Heart left ventricle (tissue), 16 donors: ENCODE data around the gene MRPS15. TPM values are rescaled to one million over a fixed set of nuclear protein-coding genes. Genes with fewer than 3 reads are reported as not detected.
"Not testable (repeated sequence)": the region's sequence is repeated elsewhere in the genome, so short reads cannot be mapped to it uniquely, and the experiment has no call there.

ENCODE experiments used
- ATAC-seq, 4 donors: fragments of 200-7000 bp; cut with Tn5 transposase; one replicate each; pipeline ENCODE4 v1.9.1; 2020 to 2022; ENCODE audit warnings: moderate library complexity in 4 of 4, mild to moderate bottlenecking in 3 of 4, moderate number of reproducible peaks in 1 of 4
- DNase-seq, 5 donors: peaks; one replicate each; pipeline ENCODE4 v3.0.0-alpha.2; 2020
- H3K27ac ChIP-seq, 12 donors: fragments of 200-600 bp; sonication (generic) in 4 of 12; one replicate each; pipeline versions ENCODE4 v1.5.0 to v1.8.0; 2016 to 2022; ENCODE audit warnings: mild to moderate bottlenecking in 2 of 12
- H3K27me3 ChIP-seq, 9 donors: fragments of 200-600 bp; sonication (generic) in 2 of 9; one replicate each; pipeline versions ENCODE4 v1.5.1 to v1.8.0; 2016 to 2022; ENCODE audit warnings: mild to moderate bottlenecking in 3 of 9
- H3K36me3 ChIP-seq, 9 donors: fragments of 200-600 bp; sonication (generic) in 2 of 9; one replicate each; pipeline versions ENCODE4 v1.5.0 to v1.8.0; 2018 to 2022; ENCODE audit warnings: mild to moderate bottlenecking in 2 of 9
- H3K4me1 ChIP-seq, 12 donors: fragments of 200-600 bp; sonication (generic) in 4 of 12; one replicate each; pipeline versions ENCODE4 v1.5.0 to v1.8.0; 2016 to 2022; ENCODE audit warnings: mild to moderate bottlenecking in 3 of 12
- H3K4me3 ChIP-seq, 12 donors: fragments of 200-600 bp; sonication (generic) in 4 of 12; one replicate each; pipeline versions ENCODE4 v1.5.0 to v1.8.0; 2017 to 2022; ENCODE audit warnings: mild to moderate bottlenecking in 9 of 12, moderate library complexity in 4 of 12
- H3K9me3 ChIP-seq, 12 donors: fragments of 200-600 bp; sonication (generic) in 4 of 12; one replicate each; pipeline versions ENCODE4 v1.5.0 to v1.8.0; 2016 to 2022; ENCODE audit warnings: mild to moderate bottlenecking in 1 of 12
- CTCF ChIP-seq, 12 donors: fragments of 200-600 bp; sonication (generic) in 4 of 12; IDR thresholded peaks; one replicate each; pipeline versions ENCODE4 v1.5.0 to v1.8.0; 2018 to 2022; ENCODE audit warnings: antibody characterized with exemption in 12 of 12, mild to moderate bottlenecking in 5 of 12
- POLR2A ChIP-seq, 2 donors: fragments of 450-650 bp; IDR thresholded peaks; one replicate each; pipeline ENCODE4 v1.6.1; 2017; ENCODE audit warnings: antibody characterized with exemption in 2 of 2, mild to moderate bottlenecking in 2 of 2, moderate library complexity in 2 of 2
- WGBS, 4 donors: extraction: QIAGEN DNeasy Blood & Tissue Kit in 2 of 4; methylation state at CpG; one replicate each; pipeline versions ENCODE4 v1.1.5 to v1.1.7; 2013 to 2018; 5-methylcytosine and 5-hydroxymethylcytosine counted together
- intact Hi-C, 10 donors: fragments of 100-400 bp; cut with DNase I; formaldehyde crosslinking; loops; one replicate each; pipeline versions ENCODE4 v1.11.1 to v1.14.2; 2022
- long read RNA-seq, 3 donors: library from polyadenylated mRNA; unstranded; transcript quantifications; one replicate each; pipeline ENCODE4 v2.0.0, GENCODE V29; 2020 to 2021
- polyA plus RNA-seq, 2 donors: library from polyadenylated mRNA; stranded (reverse); fragments of 200-250 nt; gene quantifications; one replicate each; pipeline ENCODE4 v1.2.3, GENCODE V29; 2013
- total RNA-seq, 9 donors: library from RNA; depleted of rRNA in 2 of 9; stranded (reverse); fragments of >200 nt in 2 of 9; fragmentation: NEBNext Ultra II Directional in 3 of 9; extraction: Animal tissue kit (Norgen Biotek cat#: 25700) in 3 of 9; gene quantifications; one replicate each; pipeline versions ENCODE4 v1.1.0 to v1.2.4, GENCODE V29; 2016 to 2023
- donor health status: ischemic (EF 13 %, LVEDD 7.1; RV severe dilation, severe dysfunction).
- donor health status: healthy with polysubstance abuse.
- donor health status: DM: no; HTN: yes; CAD: no.
- donor health status: DM: no; HTN: no; CAD: no.
- donor health status: ischemic (EF 25% LVEDD 6.9; RV normal size, moderate dysfunction).
- donor health status: ischemic (EF 25% LVEDD 5.7; RV mildly dilated, moderate dysfunction).
- donor health status: healthy.
- donor health status: DM: yes; HTN: yes; CAD: no.
- donor health status: ischemic (EF 35%, LVEDD 5.7; RV mildly dilated, moderate dysfunction).
- donor health status: nonischemic (EF 11% LVEDD 7.7; RV severe dilation, severe dysfunction).
- donor health status: DM: yes; HTN: yes; CAD: no.
- donor health status: PGD.
- donor health status: ischemic (EF 29% LVEDD 5.4; RV normal size, mild dysfunction).
- donor health status: nonischemic (EF 23%, LVEDD 6.1; RV moderate dilation, normal function).

MRPS15 gene
- total RNA-seq (100 to 1,000 TPM in 5 of 9 donors, 10 to 100 TPM in 4; 83.5 to 137 (median 108) TPM), polyA plus RNA-seq (100 to 1,000 TPM; 130 to 396 TPM)
- long read RNA-seq, donor 1, transcript MRPS15-201 (8 exons, 1,006 nt), result major isoform, 59 of 68 reads
- long read RNA-seq, donor 1, partial matches to known transcripts, result 1 of 68 reads
- long read RNA-seq, donor 1, other reads (novel, unspliced or antisense), result 5 of 68 reads
- long read RNA-seq, donor 2, transcript MRPS15-201 (8 exons, 1,006 nt), result major isoform, 75 of 78 reads
- long read RNA-seq, donor 2, partial matches to known transcripts, result 0 of 78 reads
- long read RNA-seq, donor 2, other reads (novel, unspliced or antisense), result 3 of 78 reads
- long read RNA-seq, donor 3, transcript MRPS15-201 (8 exons, 1,006 nt), result major isoform, 44 of 49 reads
- long read RNA-seq, donor 3, partial matches to known transcripts, result 2 of 49 reads
- long read RNA-seq, donor 3, other reads (novel, unspliced or antisense), result 2 of 49 reads

GRCh38 chr1:36463803-36464604, at the start of gene MRPS15:
MRPS15 (minus strand) TSS chr1:36464384; CDS start chr1:36464275, 109 bp downstream.
- Histone ChIP-seq H3K27me3 (no peaks in the 10 kb centered on the region), H3K4me1 (peaks cover 4 to 25% (median 16%) of the 10 kb centered on the region in 12 donors), H3K9me3 (no peaks in the 10 kb centered on the region), H3K36me3 (peaks cover 0 to 37% (median 29%) of the 10 kb centered on the region in 9 donors), H3K27ac (peak within 1 kb of the TSS; percentile 51 to 95 (median 88)), H3K4me3 (peak within 1 kb of the TSS; percentile 63 to 100 (median 90))
- ATAC-seq, result peak; percentile 96 to 98 (median 97)
- WGBS, 4 donors, result 0% methylated on average over 45 to 65 of the region's 65 CpGs
- TF ChIP-seq CTCF (IDR thresholded peaks at IDR 0.05) (no peak), POLR2A (IDR thresholded peaks at IDR 0.05) (peak in 1 of 2 donors; percentile 67)
- intact Hi-C loops, result loop anchor here in 1 of 10 donors (1.0 kb wide), 1 partner anchor 14 kb away; the partner anchor contains the start of gene OSCP1
- peak; percentile 95 to 97 (median 96) for DNase-seq

- intact Hi-C loops, result loop anchor here in 1 of 10 donors (10.0 kb wide), 1 partner anchor 922 kb away; no protein-coding TSS in a partner anchor
Observed at GRCh38 chr1:36512842-36513241, 48.7 kb upstream of the MRPS15 start.

GRCh38 chr1:36511804-36512798, 47.9 kb upstream of the MRPS15 start:
- no peak for DNase-seq
- TF ChIP-seq POLR2A (IDR thresholded peaks at IDR 0.05), result no peak
- no peak for TF ChIP-seq CTCF (IDR thresholded peaks at IDR 0.05)
- no peak for ATAC-seq
- Histone ChIP-seq H3K9me3 (no peaks in the 10 kb centered on the region), H3K4me1 (no peaks in the 10 kb centered on the region), H3K27ac (no peak overlapping the region), H3K36me3 (no peaks in the 10 kb centered on the region), H3K4me3 (no peak overlapping the region), H3K27me3 (peaks cover 0 to 31% (median 0%) of the 10 kb centered on the region in 9 donors)
- WGBS, 4 donors, result 75 to 78% (median 76%) methylated on average over 15 of the region's 15 CpGs
- intact Hi-C loops, result loop anchor here in 1 of 10 donors (10.0 kb wide), 1 partner anchor 923 kb away; no protein-coding TSS in a partner anchor

More at GRCh38 chr1:36512842-36513241, 48.7 kb upstream of the MRPS15 start:
- ATAC-seq (no peak), DNase-seq (no peak)
- Histone ChIP-seq H3K4me3 (no peak overlapping the region), H3K9me3 (no peaks in the 10 kb centered on the region), H3K36me3 (no peaks in the 10 kb centered on the region), H3K27ac (no peak overlapping the region), H3K4me1 (no peaks in the 10 kb centered on the region), H3K27me3 (peaks cover 0 to 24% (median 0%) of the 10 kb centered on the region in 9 donors)
- 49 to 75% (median 63%) methylated on average over 1 of the region's 1 CpG for WGBS, 4 donors
- TF ChIP-seq POLR2A (IDR thresholded peaks at IDR 0.05), result no peak
- no peak for TF ChIP-seq CTCF (IDR thresholded peaks at IDR 0.05)

GRCh38 chr1:36511220-36511619, 47.0 kb upstream of the MRPS15 start:
- DNase-seq, H3K27ac ChIP-seq, H3K9me3 ChIP-seq, ATAC-seq, H3K36me3 ChIP-seq, H3K4me1 ChIP-seq, H3K4me3 ChIP-seq: not testable (repeated sequence)
- peaks cover 0 to 35% (median 1%) of the 10 kb centered on the region in 9 donors for H3K27me3 ChIP-seq
- 82 to 91% (median 83%) methylated on average over 2 of the region's 2 CpGs for WGBS, 4 donors
- intact Hi-C loops, result loop anchor here in 1 of 10 donors (10.0 kb wide), 1 partner anchor 924 kb away; no protein-coding TSS in a partner anchor
